OCI-LY3 (cell line): Measurements from ENCODE around the gene NTRK2.

Experiments
- CTCF ChIP-seq: fragments of 200-600, 300-600 bp; sonication (generic); IDR thresholded peaks from 2 replicates; pipeline ENCODE4 v1.5.1; 2014; ENCODE audit warnings: antibody characterized with exemption, low read length, low read depth
- EZH2phosphoT487 ChIP-seq: fragments of 200-600 bp; shearing (Covaris generic); IDR thresholded peaks from 2 replicates; pipeline ENCODE4 v1.6.1; 2018; ENCODE audit warnings: antibody characterized with exemption, mixed run types, low read depth

- TF ChIP-seq CTCF (no peak), EZH2phosphoT487 (no peak)
Observed at GRCh38 chr9:84899326-84899725, 229.8 kb downstream of the NTRK2 start.
